Heart left ventricle (tissue), 16 donors: Measurements from ENCODE around the gene USP54. TPM values are rescaled to one million over a fixed set of nuclear protein-coding genes. Genes with fewer than 3 reads are reported as not detected.
"Not testable (repeated sequence)": the region's sequence is repeated elsewhere in the genome, so short reads cannot be mapped to it uniquely, and the experiment has no call there.

Source experiments
- ATAC-seq, 4 donors: fragments of 200-7000 bp; cut with Tn5 transposase; one replicate each; pipeline ENCODE4 v1.9.1; 2020 to 2022; ENCODE audit warnings: moderate library complexity in 4 of 4, mild to moderate bottlenecking in 3 of 4, moderate number of reproducible peaks in 1 of 4
- DNase-seq, 5 donors: peaks; one replicate each; pipeline ENCODE4 v3.0.0-alpha.2; 2020
- H3K27ac ChIP-seq, 12 donors: fragments of 200-600 bp; sonication (generic) in 4 of 12; one replicate each; pipeline versions ENCODE4 v1.5.0 to v1.8.0; 2016 to 2022; ENCODE audit warnings: mild to moderate bottlenecking in 2 of 12
- H3K27me3 ChIP-seq, 9 donors: fragments of 200-600 bp; sonication (generic) in 2 of 9; one replicate each; pipeline versions ENCODE4 v1.5.1 to v1.8.0; 2016 to 2022; ENCODE audit warnings: mild to moderate bottlenecking in 3 of 9
- H3K36me3 ChIP-seq, 9 donors: fragments of 200-600 bp; sonication (generic) in 2 of 9; one replicate each; pipeline versions ENCODE4 v1.5.0 to v1.8.0; 2018 to 2022; ENCODE audit warnings: mild to moderate bottlenecking in 2 of 9
- H3K4me1 ChIP-seq, 12 donors: fragments of 200-600 bp; sonication (generic) in 4 of 12; one replicate each; pipeline versions ENCODE4 v1.5.0 to v1.8.0; 2016 to 2022; ENCODE audit warnings: mild to moderate bottlenecking in 3 of 12
- H3K4me3 ChIP-seq, 12 donors: fragments of 200-600 bp; sonication (generic) in 4 of 12; one replicate each; pipeline versions ENCODE4 v1.5.0 to v1.8.0; 2017 to 2022; ENCODE audit warnings: mild to moderate bottlenecking in 9 of 12, moderate library complexity in 4 of 12
- H3K9me3 ChIP-seq, 12 donors: fragments of 200-600 bp; sonication (generic) in 4 of 12; one replicate each; pipeline versions ENCODE4 v1.5.0 to v1.8.0; 2016 to 2022; ENCODE audit warnings: mild to moderate bottlenecking in 1 of 12
- POLR2A ChIP-seq, 2 donors: fragments of 450-650 bp; IDR thresholded peaks; one replicate each; pipeline ENCODE4 v1.6.1; 2017; ENCODE audit warnings: antibody characterized with exemption in 2 of 2, mild to moderate bottlenecking in 2 of 2, moderate library complexity in 2 of 2
- WGBS, 4 donors: extraction: QIAGEN DNeasy Blood & Tissue Kit in 2 of 4; methylation state at CpG; one replicate each; pipeline versions ENCODE4 v1.1.5 to v1.1.7; 2013 to 2018; 5-methylcytosine and 5-hydroxymethylcytosine counted together
- intact Hi-C, 10 donors: fragments of 100-400 bp; cut with DNase I; formaldehyde crosslinking; loops; one replicate each; pipeline versions ENCODE4 v1.11.1 to v1.14.2; 2022
- polyA plus RNA-seq, 2 donors: library from polyadenylated mRNA; stranded (reverse); fragments of 200-250 nt; gene quantifications; one replicate each; pipeline ENCODE4 v1.2.3, GENCODE V29; 2013
- total RNA-seq, 9 donors: library from RNA; depleted of rRNA in 2 of 9; stranded (reverse); fragments of >200 nt in 2 of 9; fragmentation: NEBNext Ultra II Directional in 3 of 9; extraction: Animal tissue kit (Norgen Biotek cat#: 25700) in 3 of 9; gene quantifications; one replicate each; pipeline versions ENCODE4 v1.1.0 to v1.2.4, GENCODE V29; 2016 to 2023
- TF ChIP-seq, protein P1 (sequence below), 12 donors: fragments of 200-600 bp; sonication (generic) in 4 of 12; IDR thresholded peaks; one replicate each; pipeline versions ENCODE4 v1.5.0 to v1.8.0; 2018 to 2022; ENCODE audit warnings: antibody characterized with exemption in 12 of 12, mild to moderate bottlenecking in 5 of 12
- donor health status: ischemic (EF 13 %, LVEDD 7.1; RV severe dilation, severe dysfunction).
- donor health status: healthy with polysubstance abuse.
- donor health status: DM: no; HTN: yes; CAD: no.
- donor health status: DM: no; HTN: no; CAD: no.
- donor health status: ischemic (EF 25% LVEDD 6.9; RV normal size, moderate dysfunction).
- donor health status: ischemic (EF 25% LVEDD 5.7; RV mildly dilated, moderate dysfunction).
- donor health status: healthy.
- donor health status: DM: yes; HTN: yes; CAD: no.
- donor health status: ischemic (EF 35%, LVEDD 5.7; RV mildly dilated, moderate dysfunction).
- donor health status: nonischemic (EF 11% LVEDD 7.7; RV severe dilation, severe dysfunction).
- donor health status: DM: yes; HTN: yes; CAD: no.
- donor health status: PGD.
- donor health status: ischemic (EF 29% LVEDD 5.4; RV normal size, mild dysfunction).
- donor health status: nonischemic (EF 23%, LVEDD 6.1; RV moderate dilation, normal function).

USP54 gene
- total and polyA plus RNA-seq, 11 donors, result 9.1 to 37.3 (median 18.4) TPM

DNA sequence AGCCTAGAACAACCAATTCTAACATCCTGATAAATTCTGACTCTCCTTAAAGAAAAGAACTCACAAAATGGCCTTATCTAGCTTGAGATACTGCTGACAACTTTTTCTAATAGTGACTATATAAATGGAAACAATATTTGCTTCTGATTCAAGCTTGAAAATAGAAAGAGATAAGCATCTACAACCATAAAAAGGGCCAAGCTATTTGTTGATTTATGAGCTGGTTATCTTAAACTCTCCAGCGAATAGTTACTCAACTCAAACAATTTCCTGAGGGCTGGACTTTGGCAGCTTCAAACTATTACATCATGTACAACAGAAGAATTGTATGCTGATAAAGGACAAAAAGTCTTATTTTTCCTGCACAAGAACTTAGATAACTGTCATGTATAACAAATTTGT is 4.6 kb downstream of the USP54 start:
- Histone ChIP-seq H3K27me3 (no peaks in the 10 kb centered on the region), H3K36me3 (no peaks in the 10 kb centered on the region), H3K4me1 (peaks cover 0 to 52% (median 29%) of the 10 kb centered on the region in 12 donors), H3K27ac (peak overlapping the region in 11 of 12 donors; percentile 4 to 71 (median 54)), H3K9me3 (peaks cover 0 to 3% (median 0%) of the 10 kb centered on the region in 12 donors), H3K4me3 (no peak overlapping the region)
- TF ChIP-seq, protein P1, sequence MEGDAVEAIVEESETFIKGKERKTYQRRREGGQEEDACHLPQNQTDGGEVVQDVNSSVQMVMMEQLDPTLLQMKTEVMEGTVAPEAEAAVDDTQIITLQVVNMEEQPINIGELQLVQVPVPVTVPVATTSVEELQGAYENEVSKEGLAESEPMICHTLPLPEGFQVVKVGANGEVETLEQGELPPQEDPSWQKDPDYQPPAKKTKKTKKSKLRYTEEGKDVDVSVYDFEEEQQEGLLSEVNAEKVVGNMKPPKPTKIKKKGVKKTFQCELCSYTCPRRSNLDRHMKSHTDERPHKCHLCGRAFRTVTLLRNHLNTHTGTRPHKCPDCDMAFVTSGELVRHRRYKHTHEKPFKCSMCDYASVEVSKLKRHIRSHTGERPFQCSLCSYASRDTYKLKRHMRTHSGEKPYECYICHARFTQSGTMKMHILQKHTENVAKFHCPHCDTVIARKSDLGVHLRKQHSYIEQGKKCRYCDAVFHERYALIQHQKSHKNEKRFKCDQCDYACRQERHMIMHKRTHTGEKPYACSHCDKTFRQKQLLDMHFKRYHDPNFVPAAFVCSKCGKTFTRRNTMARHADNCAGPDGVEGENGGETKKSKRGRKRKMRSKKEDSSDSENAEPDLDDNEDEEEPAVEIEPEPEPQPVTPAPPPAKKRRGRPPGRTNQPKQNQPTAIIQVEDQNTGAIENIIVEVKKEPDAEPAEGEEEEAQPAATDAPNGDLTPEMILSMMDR (IDR thresholded peaks at IDR 0.05), result no peak
- no peak for TF ChIP-seq POLR2A (IDR thresholded peaks at IDR 0.05)
- DNase-seq (no peak), ATAC-seq (peak in 3 of 4 donors; percentile 73 to 81 (median 78))
- intact Hi-C loops, result loop anchor here in 3 of 10 donors (5.0 kb wide), 2 partner anchors 41 to 56 kb away; partner anchors contain the start of gene MYOZ1 (in 1 of the 3)
- WGBS, 4 donors, result 0 to 8% (median 5%) methylated on average over 1 of the region's 1 CpG

DNA sequence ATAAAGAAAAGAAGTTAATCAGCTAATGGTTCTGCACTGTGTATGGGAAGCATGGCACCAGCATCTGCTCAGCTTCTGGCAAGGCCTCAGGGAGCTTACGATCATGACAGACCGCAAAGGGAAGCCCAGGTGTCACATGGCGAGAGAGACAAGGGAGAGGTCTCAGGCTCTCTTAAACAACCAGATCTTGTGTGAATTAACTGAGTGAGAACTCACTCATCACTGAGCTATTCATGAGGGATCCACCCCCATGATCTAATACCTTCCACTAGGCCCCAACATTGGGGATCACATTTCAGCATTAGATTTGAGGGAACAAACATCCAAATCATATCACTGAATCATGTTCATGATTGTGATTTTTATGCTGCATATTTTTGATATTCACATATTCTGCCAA is 5.8 kb downstream of the USP54 start:
- H3K9me3 ChIP-seq, result peaks cover 0 to 3% (median 0%) of the 10 kb centered on the region in 12 donors
- ATAC-seq, result no peak
- no peak overlapping the region for H3K4me3 ChIP-seq
- peaks cover 0 to 40% (median 17%) of the 10 kb centered on the region in 12 donors for H3K4me1 ChIP-seq
- intact Hi-C loops, result loop anchor here in 3 of 10 donors (5.0 kb wide), 2 partner anchors 42 to 57 kb away; partner anchors contain the start of gene MYOZ1 (in 1 of the 3)
- H3K36me3 ChIP-seq, result no peaks in the 10 kb centered on the region
- H3K27me3 ChIP-seq, result no peaks in the 10 kb centered on the region
- 96 to 99% (median 98%) methylated on average over 3 of the region's 3 CpGs for WGBS, 4 donors
- peak overlapping the region in 2 of 12 donors; percentile 8 to 71 for H3K27ac ChIP-seq
- no peak for TF ChIP-seq POLR2A (IDR thresholded peaks at IDR 0.05)
- TF ChIP-seq, protein P1 (IDR thresholded peaks at IDR 0.05), result no peak
- no peak for DNase-seq

DNA sequence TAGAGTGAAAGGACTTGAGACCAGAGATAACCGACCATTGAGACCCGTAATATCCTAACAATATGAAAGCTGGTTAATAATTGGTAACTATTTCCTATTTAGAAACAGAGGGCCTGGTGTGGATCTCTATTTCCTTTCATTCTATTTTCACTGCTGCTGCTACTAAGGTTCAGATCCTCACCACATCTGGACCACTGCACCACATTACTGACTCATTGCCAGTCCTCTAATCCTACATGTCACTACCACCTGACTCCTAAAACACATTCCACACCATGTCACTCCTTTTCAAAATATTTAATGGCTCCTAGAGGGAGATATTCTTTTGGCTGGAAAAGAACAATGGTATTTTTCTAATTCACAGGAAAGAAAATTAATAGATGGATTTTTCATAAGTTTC is 6.4 kb downstream of the USP54 start:
- Histone ChIP-seq H3K27me3 (no peaks in the 10 kb centered on the region), H3K4me1 (peaks cover 0 to 34% (median 15%) of the 10 kb centered on the region in 12 donors), H3K9me3 (peaks cover 0 to 3% (median 0%) of the 10 kb centered on the region in 12 donors), H3K27ac (no peak overlapping the region), H3K36me3 (no peaks in the 10 kb centered on the region), H3K4me3 (no peak overlapping the region)
- no peak for DNase-seq
- intact Hi-C loops, result loop anchor here in 3 of 10 donors (5.0 kb wide), 2 partner anchors 43 to 58 kb away; partner anchors contain the start of gene MYOZ1 (in 1 of the 3)
- TF ChIP-seq, protein P1 (IDR thresholded peaks at IDR 0.05), result no peak
- no peak for TF ChIP-seq POLR2A (IDR thresholded peaks at IDR 0.05)
- 94 to 97% (median 96%) methylated on average over 2 of the region's 2 CpGs for WGBS, 4 donors
- ATAC-seq, result no peak

DNA sequence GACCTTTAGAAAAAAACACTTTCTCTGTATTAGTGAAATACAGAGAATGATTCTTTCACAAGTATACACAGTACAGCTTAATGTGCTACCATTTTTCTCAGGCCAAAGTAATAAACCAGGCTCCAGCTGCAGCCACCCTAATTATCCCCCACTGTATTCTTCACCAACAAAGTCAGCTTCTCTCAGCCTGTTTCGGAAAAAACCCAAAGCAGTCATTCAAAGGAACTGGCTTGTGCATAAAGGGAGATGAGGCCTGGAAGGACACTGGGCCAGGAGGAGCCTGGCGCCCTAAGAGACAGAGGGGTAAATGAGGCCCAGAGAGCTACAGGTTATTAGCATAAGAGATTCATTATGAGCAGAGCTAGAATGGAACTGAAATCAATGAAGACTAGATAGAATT is 9.2 kb downstream of the USP54 start:
- no peaks in the 10 kb centered on the region for H3K27me3 ChIP-seq
- peak overlapping the region in 3 of 12 donors; percentile 9 to 14 (median 12) for H3K27ac ChIP-seq
- peaks cover under 1 to 35% (median 20%) of the 10 kb centered on the region in 12 donors for H3K4me1 ChIP-seq
- DNase-seq (no peak), ATAC-seq (no peak)
- TF ChIP-seq, protein P1 (IDR thresholded peaks at IDR 0.05), result no peak
- TF ChIP-seq POLR2A (IDR thresholded peaks at IDR 0.05), result no peak
- no peaks in the 10 kb centered on the region for H3K36me3 ChIP-seq
- H3K9me3 ChIP-seq, result peaks cover 0 to 3% (median 0%) of the 10 kb centered on the region in 12 donors
- H3K4me3 ChIP-seq, result no peak overlapping the region
- WGBS, 4 donors, result 77 to 89% (median 89%) methylated on average over 2 of the region's 2 CpGs
- intact Hi-C loops, result no loop called here

DNA sequence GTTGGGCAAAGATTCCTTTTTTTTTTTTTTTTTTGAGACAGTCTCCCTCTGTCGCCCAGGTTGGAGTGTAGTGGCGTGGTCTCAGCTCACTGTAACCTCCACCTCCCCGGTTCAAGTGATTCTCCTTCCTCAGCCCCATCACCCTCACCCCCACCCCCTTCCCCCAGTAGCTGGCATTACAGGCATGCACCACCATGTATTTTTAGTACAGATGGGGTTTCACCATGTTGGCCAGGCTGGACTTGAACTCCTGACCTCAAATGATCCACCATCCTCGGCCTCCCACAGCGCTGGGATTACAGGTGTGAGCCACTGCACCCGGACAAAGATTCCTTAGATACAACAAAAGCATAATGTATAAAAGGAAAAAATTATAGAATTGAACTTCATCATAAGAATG is 12.2 kb downstream of the USP54 start:
- intact Hi-C loops, result loop anchor here in 3 of 10 donors (5.0 to 10.0 kb wide), 2 partner anchors 46 to 48 kb away; no protein-coding TSS in a partner anchor
- H3K36me3 ChIP-seq, H3K9me3 ChIP-seq, H3K4me3 ChIP-seq, H3K27me3 ChIP-seq: not testable (repeated sequence)
- DNase-seq (peak in 1 of 5 donors; percentile 30), ATAC-seq (peak in 2 of 4 donors; percentile 12 to 50)
- Histone ChIP-seq H3K4me1 (peaks cover 0 to 44% (median 26%) of the 10 kb centered on the region in 12 donors), H3K27ac (peak overlapping the region in 7 of 12 donors; percentile 71 to 90 (median 87))
- 73 to 82% (median 78%) methylated on average over 6 of the region's 6 CpGs for WGBS, 4 donors
